ENCODE data around the gene CPSF4L. TPM values are rescaled to one million over a fixed set of nuclear protein-coding genes. Genes with fewer than 3 reads are reported as not detected.

The CPSF4L gene
- total and polyA plus RNA-seq, 2 of the 13 experiments (the other 11 are each of a cell fraction or from before 2014, with no cell fraction given): 0.73 to 1.6 TPM

- TF ChIP-seq ZNF607 (CRISPR knock-in tag; IDR thresholded peaks at IDR 0.05; ENCODE audit: borderline replicate concordance) (no peak), DDIT3 (CRISPR knock-in tag; IDR thresholded peaks at IDR 0.05) (no peak), SMC3 (IDR thresholded peaks at IDR 0.05; ENCODE audit: low read length) (no peak), SAP130 (CRISPR knock-in tag; IDR thresholded peaks at IDR 0.05; ENCODE audit: low read depth) (0 out of 2 replicates have a peak, but pooled peaks have one; percentile 16), ZBTB7A (CRISPR knock-in tag; IDR thresholded peaks at IDR 0.05) (no peak), ZBTB49 (CRISPR knock-in tag; IDR thresholded peaks at IDR 0.05; ENCODE audit: borderline replicate concordance) (no peak), KLF13 (CRISPR knock-in tag; IDR thresholded peaks at IDR 0.05) (no peak), XBP1 (CRISPR knock-in tag; IDR thresholded peaks at IDR 0.05) (no peak), ZFY (CRISPR knock-in tag; IDR thresholded peaks at IDR 0.05) (no peak), MIER2 (CRISPR knock-in tag; IDR thresholded peaks at IDR 0.05) (no peak), TRIM24 (CRISPR knock-in tag; IDR thresholded peaks at IDR 0.05) (0 out of 2 replicates have a peak, but pooled peaks have one; percentile 26), DMAP1 (CRISPR knock-in tag; IDR thresholded peaks at IDR 0.05) (no peak), HMGA1 (CRISPR knock-in tag; conservative IDR thresholded peaks at IDR 0.05) (no peak), MXD3 (CRISPR knock-in tag; IDR thresholded peaks at IDR 0.05) (no peak), ZNF503 (CRISPR knock-in tag; IDR thresholded peaks at IDR 0.05) (no peak), SPEN (CRISPR knock-in tag; IDR thresholded peaks at IDR 0.05; ENCODE audit: low read depth) (no peak), NFATC3 (CRISPR knock-in tag; IDR thresholded peaks at IDR 0.05) (no peak), ZUFSP (CRISPR knock-in tag; IDR thresholded peaks at IDR 0.05; ENCODE audit: borderline replicate concordance) (no peak), ZNF788 (CRISPR knock-in tag; IDR thresholded peaks at IDR 0.05; ENCODE audit: borderline replicate concordance) (no peak), ZNF605 (CRISPR knock-in tag; IDR thresholded peaks at IDR 0.05) (peak; percentile 61; the same call in 1 of the 2 replicates), NR2F6 (IDR thresholded peaks at IDR 0.05) (peak; percentile 66), NR2F6 (CRISPR knock-in tag; IDR thresholded peaks at IDR 0.05) (peak; percentile 77), AHR (CRISPR knock-in tag; IDR thresholded peaks at IDR 0.05) (no peak), ZFP37 (CRISPR knock-in tag; IDR thresholded peaks at IDR 0.05; ENCODE audit: borderline replicate concordance) (no peak), ZNF614 (CRISPR knock-in tag; IDR thresholded peaks at IDR 0.05; ENCODE audit: borderline replicate concordance) (no peak)
Observed at GRCh38 chr17:73265646-73266640, 4.3 kb upstream of the CPSF4L start (continued).

All from HepG2 (cell line).